ENCODE results near the gene HOXA11. TPM values are rescaled to one million over a fixed set of nuclear protein-coding genes. Genes with fewer than 3 reads are reported as not detected.
A peak's percentile ranks its signal among the peaks of the same experiment; 100 is the strongest.

HOXA11 gene
- total RNA-seq, 1 experiment from 2014 or later = 0.84 TPM

GRCh38 chr7:27183682-27184336 is 1.2 kb downstream of the HOXA11 start:
- TF ChIP-seq, protein P1, sequence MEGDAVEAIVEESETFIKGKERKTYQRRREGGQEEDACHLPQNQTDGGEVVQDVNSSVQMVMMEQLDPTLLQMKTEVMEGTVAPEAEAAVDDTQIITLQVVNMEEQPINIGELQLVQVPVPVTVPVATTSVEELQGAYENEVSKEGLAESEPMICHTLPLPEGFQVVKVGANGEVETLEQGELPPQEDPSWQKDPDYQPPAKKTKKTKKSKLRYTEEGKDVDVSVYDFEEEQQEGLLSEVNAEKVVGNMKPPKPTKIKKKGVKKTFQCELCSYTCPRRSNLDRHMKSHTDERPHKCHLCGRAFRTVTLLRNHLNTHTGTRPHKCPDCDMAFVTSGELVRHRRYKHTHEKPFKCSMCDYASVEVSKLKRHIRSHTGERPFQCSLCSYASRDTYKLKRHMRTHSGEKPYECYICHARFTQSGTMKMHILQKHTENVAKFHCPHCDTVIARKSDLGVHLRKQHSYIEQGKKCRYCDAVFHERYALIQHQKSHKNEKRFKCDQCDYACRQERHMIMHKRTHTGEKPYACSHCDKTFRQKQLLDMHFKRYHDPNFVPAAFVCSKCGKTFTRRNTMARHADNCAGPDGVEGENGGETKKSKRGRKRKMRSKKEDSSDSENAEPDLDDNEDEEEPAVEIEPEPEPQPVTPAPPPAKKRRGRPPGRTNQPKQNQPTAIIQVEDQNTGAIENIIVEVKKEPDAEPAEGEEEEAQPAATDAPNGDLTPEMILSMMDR (IDR thresholded peaks at IDR 0.05; ENCODE audit: unreplicated experiment) = no peak
- intact Hi-C loops (cut with micrococcal nuclease) = no loop called here
- no peak for DNase-seq (ENCODE audit: unreplicated experiment)
- no peaks in the 10 kb centered on the region for H3K9me3 Mint-ChIP-seq (ENCODE audit: unreplicated experiment)
- ChIA-PET CTCF (interaction anchor here (0.6 to 2.6 kb wide), 2 partner anchors 12 to 200 kb away, joined by 3 to 8 read pairs; no protein-coding TSS in a partner anchor), POLR2A (no interaction called here)
- BruUV-seq (replicated peaks) = no TSS peak
- H3K4me3 Mint-ChIP-seq (ENCODE audit: unreplicated experiment) = peak overlapping the region; percentile 70
- H3K27me3 Mint-ChIP-seq (ENCODE audit: insufficient read depth, unreplicated experiment) = no peaks in the 10 kb centered on the region
- no peaks in the 10 kb centered on the region for H3K36me3 Mint-ChIP-seq (ENCODE audit: insufficient read depth, unreplicated experiment)
- no peak overlapping the region for H3K27ac Mint-ChIP-seq (ENCODE audit: low read depth, unreplicated experiment)
- H3K4me1 Mint-ChIP-seq (ENCODE audit: insufficient read depth, unreplicated experiment) = peaks cover 14% of the 10 kb centered on the region

DNA sequence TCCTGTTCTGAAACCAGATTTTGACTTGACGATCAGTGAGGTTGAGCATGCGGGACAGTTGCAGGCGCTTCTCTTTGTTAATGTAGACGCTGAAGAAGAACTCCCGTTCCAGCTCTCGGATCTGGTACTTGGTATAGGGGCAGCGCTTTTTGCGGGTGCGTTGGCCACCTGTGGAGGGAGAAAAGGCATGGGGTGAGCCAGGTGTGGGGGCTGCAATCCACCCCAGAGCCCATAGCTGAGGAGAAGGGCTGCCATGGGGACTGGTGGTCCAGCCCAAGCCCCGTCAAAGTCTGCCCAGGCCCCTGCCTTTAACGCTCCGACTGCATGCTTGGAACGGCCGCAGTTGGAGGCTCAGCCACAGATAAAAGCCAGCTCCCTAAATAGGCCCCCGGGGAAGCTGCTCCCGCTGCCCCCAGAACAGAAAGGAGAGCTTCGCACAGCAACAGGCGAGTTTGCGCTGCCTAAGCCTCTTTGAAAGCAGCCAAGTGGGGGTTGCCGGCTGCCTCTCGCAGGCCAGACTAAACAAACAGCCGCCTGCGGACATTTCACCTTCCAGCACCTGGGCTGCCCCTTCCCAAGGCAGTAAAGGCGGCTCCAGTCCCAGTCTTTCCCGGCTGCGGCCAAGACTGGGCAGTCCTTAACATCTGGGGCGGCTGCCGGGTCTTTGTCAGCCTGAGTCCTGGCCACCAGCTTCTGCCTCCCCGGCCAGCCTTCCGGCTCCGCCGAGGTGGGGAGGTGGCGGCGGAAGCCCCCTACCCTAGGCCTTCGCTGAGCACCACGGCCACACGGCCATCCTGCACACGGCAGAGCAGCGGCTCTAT is 2.0 kb downstream of the HOXA11 start:
- ChIA-PET POLR2A (no interaction called here), CTCF (interaction anchor here (2.6 kb wide), 1 partner anchor 13 kb away, joined by 8 read pairs; no protein-coding TSS in a partner anchor)
- Mint-ChIP-seq H3K9me3 (ENCODE audit: unreplicated experiment) (no peaks in the 10 kb centered on the region), H3K36me3 (ENCODE audit: insufficient read depth, unreplicated experiment) (no peaks in the 10 kb centered on the region), H3K4me1 (ENCODE audit: insufficient read depth, unreplicated experiment) (peaks cover 14% of the 10 kb centered on the region), H3K4me3 (ENCODE audit: unreplicated experiment) (no peak overlapping the region), H3K27me3 (ENCODE audit: insufficient read depth, unreplicated experiment) (no peaks in the 10 kb centered on the region), H3K27ac (ENCODE audit: low read depth, unreplicated experiment) (no peak overlapping the region)
- intact Hi-C loops (cut with micrococcal nuclease) = no loop called here
- no TSS peak for BruUV-seq (replicated peaks)
- TF ChIP-seq, protein P1 (IDR thresholded peaks at IDR 0.05; ENCODE audit: unreplicated experiment) = no peak
- DNase-seq (ENCODE audit: unreplicated experiment) = no peak

- ChIA-PET POLR2A (no interaction called here), CTCF (no interaction called here)
- Mint-ChIP-seq H3K4me3 (ENCODE audit: unreplicated experiment) (no peak overlapping the region), H3K4me1 (ENCODE audit: insufficient read depth, unreplicated experiment) (peaks cover 14% of the 10 kb centered on the region), H3K27me3 (ENCODE audit: insufficient read depth, unreplicated experiment) (no peaks in the 10 kb centered on the region), H3K36me3 (ENCODE audit: insufficient read depth, unreplicated experiment) (no peaks in the 10 kb centered on the region), H3K9me3 (ENCODE audit: unreplicated experiment) (no peaks in the 10 kb centered on the region), H3K27ac (ENCODE audit: low read depth, unreplicated experiment) (no peak overlapping the region)
- no peak for DNase-seq (ENCODE audit: unreplicated experiment)
- intact Hi-C loops (cut with micrococcal nuclease) = no loop called here
- BruUV-seq (replicated peaks) = no TSS peak
- TF ChIP-seq, protein P1 (IDR thresholded peaks at IDR 0.05; ENCODE audit: unreplicated experiment) = no peak
Measured at GRCh38 chr7:27182285-27182841, 2.7 kb downstream of the HOXA11 start.

DNA sequence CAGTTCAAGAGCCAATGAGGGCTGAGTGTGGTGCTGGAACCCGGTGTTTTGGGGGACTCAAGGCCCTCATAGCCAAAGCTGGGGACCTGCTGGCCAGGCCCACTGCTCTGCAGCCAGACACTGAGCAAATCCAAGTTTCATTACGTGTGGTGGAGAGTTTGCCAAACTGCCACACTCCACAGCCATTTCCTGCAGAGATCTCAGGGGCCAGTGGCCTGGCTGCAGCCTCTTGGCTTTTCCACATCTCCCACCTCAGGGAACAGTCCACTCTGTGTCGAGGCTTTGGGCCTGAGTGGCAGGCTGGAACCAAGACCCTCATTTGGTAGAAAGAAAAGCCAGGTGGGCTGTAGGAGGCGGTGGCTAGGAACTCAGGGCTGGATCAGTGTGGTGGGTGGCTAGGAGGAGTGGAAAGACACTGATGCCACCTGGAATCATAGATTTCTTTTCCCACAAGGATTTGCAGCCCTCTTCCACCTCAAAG is 3.2 kb downstream of the HOXA11 start:
- Mint-ChIP-seq H3K36me3 (ENCODE audit: insufficient read depth, unreplicated experiment) (no peaks in the 10 kb centered on the region), H3K27ac (ENCODE audit: low read depth, unreplicated experiment) (no peak overlapping the region), H3K4me3 (ENCODE audit: unreplicated experiment) (no peak overlapping the region), H3K27me3 (ENCODE audit: insufficient read depth, unreplicated experiment) (no peaks in the 10 kb centered on the region), H3K9me3 (ENCODE audit: unreplicated experiment) (no peaks in the 10 kb centered on the region), H3K4me1 (ENCODE audit: insufficient read depth, unreplicated experiment) (peaks cover 14% of the 10 kb centered on the region)
- BruUV-seq (replicated peaks) = no TSS peak
- CTCF ChIA-PET = no interaction called here
- TF ChIP-seq, protein P1 (IDR thresholded peaks at IDR 0.05; ENCODE audit: unreplicated experiment) = no peak
- intact Hi-C loops (cut with micrococcal nuclease) = no loop called here
- no peak for DNase-seq (ENCODE audit: unreplicated experiment)
- POLR2A ChIA-PET = no interaction called here
